Measurements from ENCODE around the gene KCNK6. TPM values are rescaled to one million over a fixed set of nuclear protein-coding genes. Genes with fewer than 3 reads are reported as not detected.

The KCNK6 gene
- total and polyA plus RNA-seq, 2 donors (not counting 1 experiment from before 2014, with no cell fraction given) = 3.4 to 3.7 TPM

- CTCF ChIA-PET = interaction anchor here (0.8 kb wide), 1 partner anchor 49 kb away, joined by 3 read pairs; no protein-coding TSS in a partner anchor
- Histone ChIP-seq H3K4me3 (ENCODE audit: control extremely low read depth in 1 of 5, extremely low read depth in 1 of 5, insufficient read depth in 1 of 5, low read depth in 2 of 5, low read length in 4 of 5) (no peak overlapping the region), H3K4me2 (replicated peaks; ENCODE audit: low read depth, low read length, poor library complexity, severe bottlenecking) (no peak overlapping the region), H3K27me3 (replicated peaks in 1 of 4; ENCODE audit: control extremely low read depth in 1 of 4, control insufficient read depth in 3 of 4, insufficient read depth in 4 of 4, low read length in 3 of 4) (no peaks in the 10 kb centered on the region), H3K9me3 (ENCODE audit: control extremely low read depth in 1 of 3, control insufficient read depth in 2 of 3, insufficient read depth in 1 of 3, low read length in 2 of 3) (no peaks in the 10 kb centered on the region), H3K36me3 (replicated peaks in 1 of 2; ENCODE audit: control extremely low read depth in 1 of 2, control insufficient read depth in 1 of 2, extremely low read depth in 1 of 2, insufficient read depth in 2 of 2, low read length in 1 of 2) (peaks cover 2 to 21% of the 10 kb centered on the region in 2 experiments), H3K79me2 (ENCODE audit: control insufficient read depth, insufficient read depth, low read length) (no peaks in the 10 kb centered on the region), H3K4me1 (ENCODE audit: control insufficient read depth in 2 of 2, insufficient read depth in 2 of 2, low read length in 2 of 2) (no peaks in the 10 kb centered on the region), H3K9ac (ENCODE audit: low read length) (no peak overlapping the region), H3K27ac (ENCODE audit: low read length in 2 of 2) (no peak overlapping the region), H4K20me1 (ENCODE audit: control insufficient read depth, insufficient read depth, low read length, poor library complexity, severe bottlenecking) (no peaks in the 10 kb centered on the region), H2AFZ (ENCODE audit: insufficient read depth, low read depth, low read length, poor library complexity, severe bottlenecking) (no peak overlapping the region)
- no peaks in the 10 kb centered on the region for H3K4me1 Mint-ChIP-seq
- H3K27ac Mint-ChIP-seq = no peak overlapping the region
- WGBS (ENCODE audit: insufficient coverage) = 94% methylated on average over 7 of the region's 8 CpGs
- intact Hi-C loops (cut with micrococcal nuclease) = no loop called here
- POLR2A ChIA-PET = no interaction called here
- H3K27me3 Mint-ChIP-seq = no peaks in the 10 kb centered on the region
- no peak overlapping the region for H3K4me3 Mint-ChIP-seq
- DNase-seq (no peak), ATAC-seq (ENCODE audit: low read depth) (no peak)
- TF ChIP-seq, protein P1, sequence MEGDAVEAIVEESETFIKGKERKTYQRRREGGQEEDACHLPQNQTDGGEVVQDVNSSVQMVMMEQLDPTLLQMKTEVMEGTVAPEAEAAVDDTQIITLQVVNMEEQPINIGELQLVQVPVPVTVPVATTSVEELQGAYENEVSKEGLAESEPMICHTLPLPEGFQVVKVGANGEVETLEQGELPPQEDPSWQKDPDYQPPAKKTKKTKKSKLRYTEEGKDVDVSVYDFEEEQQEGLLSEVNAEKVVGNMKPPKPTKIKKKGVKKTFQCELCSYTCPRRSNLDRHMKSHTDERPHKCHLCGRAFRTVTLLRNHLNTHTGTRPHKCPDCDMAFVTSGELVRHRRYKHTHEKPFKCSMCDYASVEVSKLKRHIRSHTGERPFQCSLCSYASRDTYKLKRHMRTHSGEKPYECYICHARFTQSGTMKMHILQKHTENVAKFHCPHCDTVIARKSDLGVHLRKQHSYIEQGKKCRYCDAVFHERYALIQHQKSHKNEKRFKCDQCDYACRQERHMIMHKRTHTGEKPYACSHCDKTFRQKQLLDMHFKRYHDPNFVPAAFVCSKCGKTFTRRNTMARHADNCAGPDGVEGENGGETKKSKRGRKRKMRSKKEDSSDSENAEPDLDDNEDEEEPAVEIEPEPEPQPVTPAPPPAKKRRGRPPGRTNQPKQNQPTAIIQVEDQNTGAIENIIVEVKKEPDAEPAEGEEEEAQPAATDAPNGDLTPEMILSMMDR (IDR thresholded peaks at IDR 0.05) = no peak
- TF ChIP-seq EZH2 (IDR thresholded peaks at IDR 0.05; ENCODE audit: borderline replicate concordance, insufficient read depth, low read depth, low read length, poor library complexity, severe bottlenecking) = no peak
- H3K9me3 Mint-ChIP-seq (ENCODE audit: insufficient read depth) = no peaks in the 10 kb centered on the region
Measured at GRCh38 chr19:38294090-38294489, 25.6 kb upstream of the KCNK6 start.

DNA sequence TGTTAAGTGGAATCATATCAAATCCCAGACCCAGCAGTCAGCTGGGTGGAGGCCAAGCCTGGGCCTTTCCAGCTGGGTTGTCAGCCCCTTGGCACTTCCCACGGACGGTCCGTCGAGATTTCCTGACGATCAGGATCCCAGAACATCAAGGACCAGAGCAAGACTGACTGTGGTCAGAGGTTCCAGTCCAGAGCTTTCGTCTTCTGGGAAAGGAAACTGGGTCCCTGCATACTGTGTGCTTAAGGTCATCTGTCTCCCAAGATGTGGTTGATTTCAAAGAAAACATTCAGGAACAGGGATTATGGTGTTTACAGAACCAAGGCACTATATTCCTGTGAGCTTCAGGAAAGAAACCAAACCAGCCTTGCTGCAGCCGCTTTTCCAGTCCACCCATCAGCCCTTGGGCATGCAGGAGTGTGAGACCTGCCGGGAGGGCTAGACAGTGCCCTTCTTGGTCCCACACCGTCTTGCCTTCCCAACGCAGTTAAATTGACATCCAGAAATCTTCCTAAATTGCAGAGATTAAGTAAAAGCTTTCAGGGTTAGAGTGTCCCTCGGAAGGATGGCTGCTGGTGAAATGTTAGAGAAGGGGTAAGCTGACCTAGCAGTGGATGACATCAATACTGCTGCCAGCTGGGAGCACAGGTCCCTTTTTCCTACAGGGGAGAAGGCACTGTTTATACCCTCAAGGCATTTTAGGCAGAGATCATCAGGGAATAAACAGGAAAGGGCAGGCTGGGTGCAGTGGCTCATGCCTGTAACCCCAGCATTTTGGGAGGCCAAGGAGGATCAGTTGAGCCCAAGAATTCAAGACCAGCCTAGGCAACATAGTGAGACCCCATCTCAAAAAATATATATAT is 20.6 kb upstream of the KCNK6 start:
- no peak overlapping the region for H3K4me3 ChIP-seq (ENCODE audit: control extremely low read depth in 1 of 5, extremely low read depth in 1 of 5, insufficient read depth in 1 of 5, low read depth in 2 of 5, low read length in 4 of 5)
- H3K9ac ChIP-seq (ENCODE audit: low read length) = no peak overlapping the region
- H3K79me2 ChIP-seq (ENCODE audit: control insufficient read depth, insufficient read depth, low read length) = no peaks in the 10 kb centered on the region
- TF ChIP-seq EZH2 (IDR thresholded peaks at IDR 0.05; ENCODE audit: borderline replicate concordance, insufficient read depth, low read depth, low read length, poor library complexity, severe bottlenecking) = no peak
- TF ChIP-seq, protein P1 (IDR thresholded peaks at IDR 0.05) = no peak
- peaks cover 0 to 13% (median 0%) of the 10 kb centered on the region in 3 donors for H3K9me3 ChIP-seq (ENCODE audit: control extremely low read depth in 1 of 3, control insufficient read depth in 2 of 3, insufficient read depth in 1 of 3, low read length in 2 of 3)
- no peak overlapping the region for H3K27ac ChIP-seq (ENCODE audit: low read length in 2 of 2)
- intact Hi-C loops (cut with micrococcal nuclease) = no loop called here
- H3K4me1 ChIP-seq (ENCODE audit: control insufficient read depth in 2 of 2, insufficient read depth in 2 of 2, low read length in 2 of 2) = no peaks in the 10 kb centered on the region
- DNase-seq = no peak
- Mint-ChIP-seq H3K27me3 (no peaks in the 10 kb centered on the region), H3K9me3 (ENCODE audit: insufficient read depth) (peaks cover 3% of the 10 kb centered on the region), H3K4me1 (no peaks in the 10 kb centered on the region), H3K27ac (no peak overlapping the region), H3K4me3 (no peak overlapping the region)
- no peaks in the 10 kb centered on the region for H4K20me1 ChIP-seq (ENCODE audit: control insufficient read depth, insufficient read depth, low read length, poor library complexity, severe bottlenecking)
- ChIA-PET CTCF (interaction anchor here (1.1 kb wide), 1 partner anchor 55 kb away, joined by 4 read pairs; no protein-coding TSS in a partner anchor), POLR2A (no interaction called here)
- no peak overlapping the region for H3K4me2 ChIP-seq (replicated peaks; ENCODE audit: low read depth, low read length, poor library complexity, severe bottlenecking)
- H3K36me3 ChIP-seq (replicated peaks in 1 of 2; ENCODE audit: control extremely low read depth in 1 of 2, control insufficient read depth in 1 of 2, extremely low read depth in 1 of 2, insufficient read depth in 2 of 2, low read length in 1 of 2) = no peaks in the 10 kb centered on the region
- 94% methylated on average over 8 of the region's 11 CpGs for WGBS (ENCODE audit: insufficient coverage)
- no peak for ATAC-seq (ENCODE audit: low read depth)
- no peaks in the 10 kb centered on the region for H3K27me3 ChIP-seq (replicated peaks in 1 of 4; ENCODE audit: control extremely low read depth in 1 of 4, control insufficient read depth in 3 of 4, insufficient read depth in 4 of 4, low read length in 3 of 4)
- H2AFZ ChIP-seq (ENCODE audit: insufficient read depth, low read depth, low read length, poor library complexity, severe bottlenecking) = no peak overlapping the region
